ENCODE measurements around the gene LYRM1.
"Not testable (repeated sequence)": the region's sequence is repeated elsewhere in the genome, so short reads cannot be mapped to it uniquely, and the experiment has no call there.

LYRM1 gene, protein sequence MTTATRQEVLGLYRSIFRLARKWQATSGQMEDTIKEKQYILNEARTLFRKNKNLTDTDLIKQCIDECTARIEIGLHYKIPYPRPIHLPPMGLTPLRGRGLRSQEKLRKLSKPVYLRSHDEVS

DNA sequence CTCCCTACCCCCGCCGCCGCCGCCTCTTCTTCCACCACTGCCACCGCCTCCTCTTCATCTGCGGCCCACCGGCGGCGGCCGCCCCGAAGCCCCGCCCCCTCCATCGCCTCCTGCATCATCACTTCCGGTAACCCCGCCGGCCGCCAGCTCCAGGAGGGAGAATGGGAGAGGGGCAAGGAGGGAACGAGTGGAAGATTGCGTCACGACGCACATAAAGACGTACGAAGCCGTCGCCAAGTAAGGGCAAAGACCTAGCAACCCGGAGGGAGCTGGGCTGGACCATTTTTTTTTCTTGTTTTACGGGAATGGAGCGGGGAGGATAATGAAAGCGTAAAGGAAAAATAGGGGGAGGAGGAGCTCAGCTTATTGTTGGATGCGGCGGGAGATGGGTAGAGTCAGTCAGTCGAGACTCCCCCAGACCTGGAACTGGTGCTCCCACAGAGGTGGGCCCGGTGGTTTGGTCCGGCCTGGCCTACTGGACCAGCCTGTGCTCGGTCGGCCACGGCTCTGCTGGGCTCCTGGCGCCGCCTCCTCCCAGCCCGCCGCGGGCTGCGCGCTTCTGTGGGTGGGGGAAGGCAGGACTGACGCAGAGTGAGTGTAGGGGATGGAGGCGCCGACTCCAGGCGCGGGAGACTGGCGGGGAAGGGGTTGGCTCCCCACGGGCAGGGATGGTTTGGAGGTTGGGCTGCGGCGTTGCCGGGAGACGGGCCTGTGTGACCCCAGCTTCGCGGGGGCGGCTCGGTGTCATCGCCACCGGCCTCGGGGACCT lies at the start of gene LYRM1, which contains the start of gene DCUN1D3:
Gene LYRM1, plus strand, starts transcription at position 473 of the 769 bp plus-strand sequence. CDS start 14,785 bp downstream, outside the sequence.
Gene DCUN1D3, minus strand, starts transcription at position 60 of the 769 bp plus-strand sequence. CDS start 37,820 bp downstream, outside the sequence.
- DNase-seq, result peak; percentile 95

DNA sequence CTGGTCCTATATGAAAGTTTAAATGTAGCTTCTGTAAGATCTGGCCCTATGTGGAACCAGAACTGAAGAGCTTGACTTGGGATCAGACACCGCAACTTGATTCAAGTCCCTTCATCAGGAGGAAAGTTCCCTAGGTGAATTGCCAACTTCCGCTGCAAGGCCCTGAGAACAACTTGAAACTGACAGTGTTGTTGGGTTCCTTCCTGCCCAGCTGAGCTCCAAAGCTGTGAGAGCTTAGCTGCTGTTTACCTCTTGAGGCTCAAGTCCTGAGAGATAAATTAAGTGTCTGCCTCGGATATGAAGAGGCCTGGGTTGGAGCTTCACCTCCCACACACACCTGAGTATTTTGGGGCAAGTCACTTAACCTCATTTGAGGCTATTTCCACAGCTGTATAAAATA lies 49.6 kb upstream of the LYRM1 start:
- no peak for DNase-seq

DNA sequence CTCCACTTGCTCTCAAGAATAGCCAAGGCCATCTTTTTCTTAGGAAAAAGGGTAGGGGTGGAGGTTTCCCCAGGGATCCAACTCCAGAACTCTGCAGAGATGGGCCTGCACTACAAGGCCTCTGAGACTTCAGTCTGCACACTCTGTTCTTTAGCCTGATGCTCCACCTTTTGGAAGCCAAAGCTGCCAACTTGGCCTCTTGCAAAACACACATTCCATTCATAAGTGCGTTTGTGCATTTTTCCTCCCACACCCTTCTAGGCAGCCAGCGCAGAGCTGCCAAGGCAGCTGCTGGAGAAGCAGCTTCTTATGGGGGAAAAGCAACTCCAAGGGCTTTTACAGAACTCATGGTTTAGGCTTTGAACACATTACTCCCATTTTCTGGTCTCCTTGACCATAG lies 49.0 kb upstream of the LYRM1 start:
- DNase-seq, result peak; percentile 74

DNA sequence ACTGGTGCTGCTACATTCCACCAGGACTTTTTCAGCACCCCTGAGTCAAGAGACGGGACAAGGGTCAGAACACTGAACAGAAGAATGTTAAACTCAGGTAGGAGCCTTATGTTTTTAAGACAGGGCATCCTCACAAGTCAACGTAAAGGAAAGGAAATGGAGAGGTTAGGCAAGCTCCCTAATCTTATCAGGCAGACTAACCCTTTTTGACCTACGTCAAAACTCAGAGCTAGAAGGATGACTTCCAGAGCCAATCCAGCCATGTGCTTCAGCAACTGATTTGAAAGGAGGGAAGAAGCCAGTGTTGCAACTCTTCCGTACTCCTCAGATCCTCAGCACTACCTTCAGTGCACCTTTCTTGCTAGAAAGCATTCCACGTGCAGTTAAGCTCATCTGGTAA lies 47.4 kb upstream of the LYRM1 start:
- DNase-seq, result no peak

DNA sequence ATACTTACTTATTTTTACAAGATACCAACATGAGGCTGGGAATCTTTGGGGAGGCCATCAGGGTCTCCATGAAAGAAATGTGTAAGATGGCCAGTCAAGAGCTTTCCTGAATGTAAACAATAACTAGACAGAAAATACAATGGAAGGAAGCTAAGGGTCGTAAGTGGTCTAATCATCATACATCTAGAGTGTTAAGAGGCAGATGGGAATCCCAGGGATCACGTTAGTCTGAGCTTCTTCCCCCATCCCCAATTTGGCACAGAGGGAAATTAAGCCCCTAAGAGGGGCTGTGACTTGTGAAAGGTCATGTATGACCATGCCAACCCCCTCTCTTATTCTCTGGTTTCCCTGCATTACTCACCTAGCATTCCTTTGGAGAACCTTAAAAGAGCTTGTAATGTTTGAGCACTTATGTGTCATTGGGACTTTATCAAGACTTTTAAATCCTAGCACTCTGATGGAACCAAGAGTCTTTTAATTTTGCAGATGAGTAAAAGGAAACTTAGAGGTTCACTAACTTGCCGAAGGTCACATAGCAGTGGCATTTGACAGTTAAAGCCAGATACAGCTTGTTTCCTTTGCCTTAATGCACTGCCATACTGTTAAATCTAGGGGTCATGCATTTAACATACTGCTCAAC lies 46.5 kb upstream of the LYRM1 start:
- DNase-seq, result no peak

DNA sequence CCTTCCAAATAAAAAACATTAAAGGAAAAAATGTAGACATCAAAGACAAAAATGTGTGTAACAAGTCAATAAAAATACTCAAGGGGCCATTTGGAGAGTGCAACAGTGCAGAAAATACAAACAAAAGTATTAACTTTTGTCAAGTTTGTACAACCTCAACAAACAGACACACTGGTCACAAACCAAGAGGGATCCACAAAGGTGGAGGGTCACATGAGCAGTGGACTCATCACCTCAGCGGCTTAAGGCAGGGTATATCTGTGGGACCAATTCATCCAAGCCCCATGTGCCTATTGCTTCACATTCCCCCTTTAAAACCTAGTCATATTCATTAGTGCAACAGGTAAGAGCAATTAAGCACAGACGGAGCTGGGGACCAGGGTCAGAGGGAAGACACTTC lies 45.6 kb upstream of the LYRM1 start:
- DNase-seq, result no peak

DNA sequence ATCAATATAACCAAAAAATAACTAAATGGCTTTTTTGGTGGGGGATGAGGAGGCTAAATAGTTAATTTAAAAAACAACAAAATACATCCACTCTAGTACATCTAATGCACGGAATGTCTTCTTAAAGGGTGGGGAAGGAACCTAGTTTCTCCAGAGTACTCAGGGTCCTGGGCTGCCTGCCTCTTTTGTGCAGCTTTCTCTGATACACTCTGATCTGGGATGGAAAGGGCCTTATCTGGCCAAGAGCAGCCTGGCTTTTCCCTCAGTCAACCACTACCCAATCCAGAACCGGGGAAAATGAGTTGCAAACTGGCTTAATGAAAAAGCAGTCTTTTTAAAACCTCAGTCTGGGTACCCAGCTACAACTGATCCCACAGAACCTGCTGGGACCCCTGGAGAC lies 43.3 kb upstream of the LYRM1 start:
- no peak for DNase-seq

DNA sequence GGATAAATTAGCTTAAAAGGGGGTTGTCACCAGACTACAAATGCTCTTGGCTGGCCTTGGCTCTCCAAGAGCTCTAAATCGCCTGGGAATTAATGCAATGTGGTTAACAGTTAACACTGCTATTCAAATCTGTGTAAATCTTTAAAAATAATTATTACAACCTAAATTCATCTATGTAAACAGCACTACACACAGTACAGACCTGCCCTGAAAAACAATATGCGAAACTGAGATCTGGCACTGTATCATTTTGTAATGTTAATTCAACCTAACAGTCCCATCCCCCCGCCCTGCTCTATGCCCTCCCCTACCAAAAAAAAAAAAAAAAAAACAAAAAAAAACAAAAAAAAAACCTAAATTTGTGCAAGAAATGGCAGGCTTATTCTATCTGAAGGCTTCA lies 41.3 kb upstream of the LYRM1 start:
- DNase-seq, result no peak

DNA sequence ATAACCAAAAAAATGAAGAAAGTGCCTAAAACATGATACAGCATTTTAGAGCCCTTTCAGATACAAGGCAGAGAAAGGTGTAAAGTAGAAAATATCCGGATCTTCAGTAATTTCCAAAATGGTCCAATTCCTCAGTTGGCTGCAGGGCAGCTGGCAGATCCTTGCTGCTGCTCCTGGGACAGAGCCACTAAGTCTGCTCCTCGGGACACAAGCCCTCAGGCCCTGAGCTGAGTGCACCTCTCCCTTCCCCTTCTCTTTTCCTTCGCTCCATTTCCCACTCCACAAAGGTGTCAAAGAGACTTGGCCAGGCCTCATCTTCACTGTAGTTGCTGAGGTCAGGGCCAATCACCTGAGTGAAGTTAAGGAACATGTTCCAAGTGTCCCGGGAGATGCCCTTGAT lies 40.9 kb upstream of the LYRM1 start:
- no peak for DNase-seq

DNA sequence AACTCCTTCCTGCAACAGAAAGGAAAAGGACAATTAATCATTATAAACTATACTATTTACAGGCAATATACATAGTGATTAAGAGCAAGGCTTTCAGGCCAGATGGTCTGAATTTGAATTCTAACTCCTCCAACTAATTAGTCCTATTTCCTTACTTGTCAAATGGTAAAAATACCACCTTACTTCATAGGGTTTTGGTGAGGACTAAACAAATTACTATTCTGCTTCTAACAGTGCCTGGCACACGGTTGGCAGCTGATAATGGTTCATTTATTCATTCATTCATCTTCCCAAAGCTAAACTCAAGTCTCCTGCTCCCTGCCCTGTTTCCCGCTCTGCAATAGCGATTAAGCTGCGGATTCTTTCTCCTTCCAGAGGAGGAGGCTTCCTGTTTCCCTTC lies 40.2 kb upstream of the LYRM1 start:
- DNase-seq, result no peak

DNA sequence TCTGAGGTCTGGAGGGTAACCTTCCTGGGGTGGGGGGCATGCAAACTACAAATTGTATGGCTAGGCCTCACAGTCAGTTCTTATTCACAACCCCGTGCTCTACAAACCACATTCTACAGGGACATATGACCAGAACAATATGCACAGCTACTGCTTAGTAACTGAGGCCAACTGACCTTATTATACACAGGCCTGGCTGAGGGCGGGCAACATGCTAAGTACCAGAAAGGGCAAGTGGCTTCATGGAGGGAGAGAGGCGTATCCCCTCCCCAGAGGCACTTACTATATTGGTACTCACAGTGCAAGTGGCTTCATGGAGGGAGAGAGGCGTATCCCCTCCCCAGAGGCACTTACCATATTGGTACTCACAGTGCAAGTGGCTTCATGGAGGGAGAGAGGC lies 39.6 kb upstream of the LYRM1 start:
- DNase-seq, result not testable (repeated sequence)

DNA sequence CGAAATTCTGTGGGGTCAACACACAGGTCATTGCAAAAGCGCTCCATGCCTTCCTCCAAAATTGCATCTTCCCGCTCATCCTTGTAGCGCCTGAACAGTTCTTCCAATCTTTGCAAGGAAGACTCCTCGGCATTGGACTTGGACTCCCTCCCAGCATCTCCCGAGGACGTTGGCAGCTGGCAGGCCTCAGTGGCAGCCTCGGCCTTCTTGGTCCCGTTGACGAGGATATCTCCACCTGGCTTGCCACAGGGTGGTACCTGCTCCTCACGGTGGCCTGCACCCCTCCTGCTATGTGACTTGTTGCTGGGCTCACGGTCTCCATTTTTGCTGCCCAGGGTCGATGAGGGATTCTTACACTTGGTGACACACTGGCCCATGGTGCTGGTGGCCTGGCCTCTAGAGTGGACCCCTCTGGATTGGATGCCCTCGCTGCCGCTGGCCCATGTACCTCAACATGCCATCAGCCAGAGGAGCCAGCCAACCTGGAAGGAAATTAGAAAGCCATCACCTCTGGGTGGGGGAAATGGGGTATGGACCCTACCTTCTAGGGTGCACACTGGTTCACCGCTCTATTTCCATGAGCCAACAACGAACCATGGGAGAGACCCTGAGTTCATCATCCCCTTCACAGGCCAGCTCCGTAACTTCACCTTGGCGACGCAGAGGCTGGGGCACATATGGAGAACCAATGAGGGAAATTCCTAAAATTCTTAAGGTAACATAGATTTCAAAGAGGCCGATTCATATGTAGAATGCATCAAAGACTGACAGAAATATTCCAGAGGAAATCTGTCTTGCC lies 38.2 kb upstream of the LYRM1 start:
- no peak for DNase-seq

DNA sequence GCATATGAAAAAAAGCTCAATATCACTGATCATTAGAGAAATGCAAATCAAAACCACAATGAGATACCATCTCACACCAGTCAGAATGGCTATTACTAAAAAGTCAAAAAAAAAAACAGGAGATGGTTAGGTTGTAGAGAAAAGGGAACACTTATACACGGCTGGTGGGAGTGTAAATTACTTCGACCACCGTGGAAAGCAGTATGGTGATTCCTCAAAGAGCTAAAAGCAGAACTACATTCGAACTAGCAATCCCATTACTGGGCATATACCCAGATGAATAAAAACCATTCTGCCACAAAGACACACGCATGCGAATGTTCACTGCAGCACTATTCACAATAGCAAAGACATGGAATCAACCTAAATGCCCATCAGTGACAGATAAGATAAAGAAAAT lies 36.2 kb upstream of the LYRM1 start:
- DNase-seq, result not testable (repeated sequence)

DNA sequence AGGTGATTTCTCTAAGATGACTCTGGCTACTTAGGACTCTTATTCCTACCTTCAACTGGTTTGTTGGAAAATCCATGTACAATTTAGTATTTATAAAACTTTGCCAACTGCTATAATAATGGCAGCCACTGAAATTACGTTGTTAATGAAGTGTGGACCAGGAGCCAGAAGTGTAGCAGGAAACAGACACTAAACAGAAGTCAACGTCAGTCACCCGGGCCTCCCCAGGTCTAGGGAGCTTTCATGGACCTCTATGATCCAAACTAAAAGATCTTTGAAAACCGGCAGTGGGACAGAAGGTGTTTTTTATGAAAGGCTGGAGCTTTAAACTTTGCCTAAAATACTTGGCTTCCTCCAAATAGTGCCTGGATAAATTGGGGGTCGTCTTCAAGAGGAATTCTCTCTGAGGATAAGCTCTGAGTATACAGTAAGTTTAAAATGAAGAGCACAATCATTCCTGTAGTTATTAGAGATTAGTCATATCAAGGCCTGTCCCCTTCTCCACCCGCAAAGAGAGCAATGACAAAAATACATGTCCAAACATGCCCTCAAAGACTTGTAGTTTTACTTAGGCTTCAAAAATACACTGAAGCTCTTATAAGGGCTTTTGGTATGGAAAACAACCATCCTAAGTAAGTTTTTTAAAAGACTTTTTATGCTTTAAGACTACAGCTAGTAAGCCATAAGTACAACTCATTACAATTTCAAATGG lies 35.0 kb upstream of the LYRM1 start:
- no peak for DNase-seq

DNA sequence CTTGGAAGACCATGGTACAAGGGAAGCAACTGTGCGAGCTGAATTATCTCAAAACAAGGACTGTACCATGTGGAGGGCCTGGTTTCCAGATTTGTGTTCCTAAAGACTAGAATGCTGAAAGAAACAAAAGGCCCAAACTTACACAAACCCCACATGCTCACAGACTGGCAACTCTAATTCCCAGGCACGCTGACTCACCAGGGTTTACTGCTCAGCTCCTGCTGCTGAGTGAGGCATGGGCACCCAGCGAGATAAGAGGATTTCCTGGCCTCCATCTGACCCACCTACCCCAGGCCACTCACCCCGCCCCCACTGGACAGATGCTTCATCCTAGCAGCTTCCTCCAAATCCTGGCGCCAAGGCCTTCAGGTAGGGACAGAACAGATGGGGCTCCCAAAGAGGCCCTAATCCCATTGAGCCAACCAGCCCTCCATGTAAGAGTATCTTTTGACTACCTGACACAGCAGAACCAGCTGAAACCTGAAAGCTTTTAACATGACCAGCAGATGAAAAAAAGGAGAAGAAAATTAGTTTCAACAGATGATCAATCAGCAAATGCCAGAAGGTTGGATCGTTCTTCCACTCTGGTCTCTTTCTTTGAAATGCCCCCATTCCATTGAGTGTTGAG lies 34.3 kb upstream of the LYRM1 start:
- DNase-seq, result peak; percentile 80

DNA sequence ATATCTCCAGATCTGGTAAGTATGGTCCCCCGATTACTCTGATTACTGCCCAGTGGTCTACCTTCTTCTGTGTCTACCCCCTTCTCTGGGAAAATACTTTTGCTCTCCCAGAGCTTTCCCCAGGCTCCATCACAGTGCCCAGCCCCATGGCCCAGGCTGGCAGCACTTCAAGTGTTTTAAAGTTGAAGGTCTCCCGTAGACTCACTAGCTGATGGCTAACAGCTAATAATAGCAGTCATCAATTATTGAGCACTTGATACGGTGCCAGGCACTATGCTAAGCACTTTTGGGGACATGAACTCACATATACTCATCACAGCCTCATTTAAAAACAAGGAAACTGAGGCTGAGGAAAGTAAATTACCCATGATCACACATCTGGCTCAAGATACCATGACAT lies 33.8 kb upstream of the LYRM1 start:
- no peak for DNase-seq

DNA sequence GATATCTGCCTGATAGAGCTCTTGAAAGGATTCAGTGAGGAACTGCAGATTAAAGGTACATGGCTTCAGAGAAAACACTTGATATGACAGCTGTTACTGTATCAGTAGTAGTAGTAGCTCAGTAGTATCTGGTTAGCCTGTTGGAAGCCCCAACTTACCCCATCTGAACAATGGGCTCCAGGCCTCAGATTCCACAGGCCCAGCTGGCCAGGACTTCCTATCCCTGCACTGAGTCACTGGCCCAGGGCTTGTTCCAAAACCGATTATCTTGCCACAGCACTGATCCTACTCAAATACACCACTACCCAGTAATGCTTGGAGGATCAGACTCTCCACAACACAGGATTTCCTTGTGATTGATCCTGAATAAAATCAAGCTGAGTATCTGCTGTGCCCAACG lies 33.0 kb upstream of the LYRM1 start:
- DNase-seq, result no peak

DNA sequence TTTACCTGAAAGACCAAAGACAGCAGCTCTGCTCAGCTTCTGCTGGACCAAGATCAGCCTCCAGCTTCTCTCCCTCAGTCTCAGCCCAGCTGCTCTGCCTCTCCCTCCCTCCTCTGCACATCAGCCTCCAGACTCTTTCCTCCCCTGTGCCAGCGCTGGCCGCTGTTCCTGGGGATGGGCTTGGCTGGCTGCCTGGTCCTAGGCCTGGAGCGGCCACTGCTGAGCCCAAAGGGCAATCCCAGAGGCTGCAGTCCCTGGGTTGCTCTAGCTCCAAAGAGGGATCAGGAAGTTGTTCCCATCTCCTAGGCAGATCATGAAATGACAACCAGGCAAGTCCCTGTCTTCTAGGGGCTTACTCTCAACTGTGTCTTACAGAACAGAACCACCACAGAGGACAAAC lies 31.7 kb upstream of the LYRM1 start:
- DNase-seq, result no peak

DNA sequence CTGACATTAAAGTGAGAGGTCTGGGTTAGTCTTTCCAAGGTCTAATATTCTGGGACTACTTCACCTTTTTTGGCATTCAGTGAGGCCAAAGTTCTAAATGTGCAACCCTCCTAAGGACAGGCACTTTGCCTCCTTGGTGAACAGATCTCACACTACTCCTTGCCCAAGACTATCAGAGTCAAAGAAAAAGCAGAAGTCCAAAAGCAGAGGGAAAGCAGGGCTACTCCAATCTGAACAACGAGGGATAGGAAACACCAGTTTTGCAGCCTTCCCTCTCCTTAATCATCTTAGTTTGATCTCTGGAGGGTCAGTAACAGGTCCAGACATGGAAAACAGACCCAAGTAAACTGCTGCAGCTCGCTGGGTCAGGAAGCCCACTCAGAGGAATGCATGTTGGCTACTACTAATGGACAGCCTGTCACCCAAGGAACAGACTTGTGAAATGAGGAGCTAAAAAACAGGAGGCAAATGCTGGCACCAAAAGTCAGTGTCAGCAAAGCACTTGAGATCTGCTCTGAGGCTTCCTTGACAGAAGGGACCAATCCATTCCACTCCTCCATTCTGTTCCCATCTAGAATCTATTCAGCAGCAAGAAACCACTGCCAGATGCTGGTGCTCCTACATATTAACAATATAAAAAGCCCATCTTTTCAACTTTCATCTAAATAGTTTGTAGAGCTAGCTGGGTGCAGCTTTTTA lies 30.3 kb upstream of the LYRM1 start:
- no peak for DNase-seq

DNA sequence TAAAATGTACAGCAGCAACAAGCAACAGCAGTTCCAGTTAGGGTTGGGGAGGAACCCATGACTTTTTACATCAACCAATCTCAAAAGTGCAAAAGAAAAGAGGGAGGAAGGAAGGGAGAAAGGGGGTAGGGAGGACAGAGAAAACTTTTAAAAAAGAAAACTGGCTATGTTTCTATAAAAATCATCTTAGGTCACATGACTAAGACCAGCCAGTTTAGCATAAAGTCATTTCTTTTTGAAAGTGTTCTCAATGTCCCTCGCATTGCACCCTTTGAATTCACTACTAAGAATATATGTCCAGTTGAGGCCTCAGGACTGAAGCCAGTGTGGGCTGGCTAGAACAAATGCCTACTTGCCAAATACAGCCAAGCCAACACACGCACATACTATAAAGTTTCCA lies 29.3 kb upstream of the LYRM1 start:
- no peak for DNase-seq

DNA sequence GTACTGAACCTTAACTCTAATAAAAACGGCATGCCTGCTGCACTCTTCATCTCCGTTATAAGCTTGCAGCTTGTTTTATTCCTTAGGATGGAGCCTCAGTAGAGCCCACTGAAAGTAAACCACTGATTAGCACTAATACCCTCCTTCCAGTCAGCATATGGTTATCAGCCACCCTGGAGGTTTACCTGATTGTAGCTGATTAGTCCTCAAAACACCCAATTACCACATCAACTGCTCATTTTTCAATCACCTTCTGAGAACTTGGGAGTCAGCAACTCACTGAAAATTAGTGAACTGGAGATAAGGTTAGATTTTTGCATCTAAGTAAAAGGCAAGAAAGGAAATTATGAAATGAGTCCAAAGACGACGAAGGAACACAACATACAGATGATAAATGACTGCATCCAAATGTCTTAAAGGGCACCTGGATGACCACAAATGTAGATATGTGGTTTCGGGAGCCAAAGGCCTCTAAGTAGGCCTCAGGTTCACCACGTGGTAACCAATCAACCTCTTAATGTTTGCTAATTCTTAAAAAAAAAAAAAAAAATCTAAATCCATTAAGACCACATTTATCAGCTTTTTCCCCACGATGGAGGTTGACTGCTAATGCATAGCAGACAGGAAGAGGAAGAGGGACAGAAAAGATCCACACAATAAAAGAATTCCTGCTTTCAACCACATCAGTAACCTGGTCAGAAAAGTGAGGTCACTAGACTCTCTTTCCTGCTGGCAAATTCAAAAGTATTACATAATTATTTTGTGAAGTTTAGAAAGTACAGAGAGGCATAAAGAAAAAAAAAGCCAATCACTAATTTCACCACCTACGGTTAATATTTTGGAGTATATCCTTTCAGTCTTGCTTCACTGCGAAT lies 28.4 kb upstream of the LYRM1 start:
- no peak for DNase-seq
